Ishikawa (cell line): ENCODE measurements around the gene ABCD1.

Source experiments
- CEBPB ChIP-seq: IDR thresholded peaks from 2 replicates; pipeline ENCODE4 v1.6.1; 2012
- CREB1 ChIP-seq: IDR thresholded peaks from 2 replicates; pipeline ENCODE4 v1.6.1; 2012; ENCODE audit warnings: low read depth
- EGR1 ChIP-seq: IDR thresholded peaks from 2 replicates; pipeline ENCODE4 v1.6.1; 2012
- EP300 ChIP-seq: IDR thresholded peaks from 2 replicates; pipeline ENCODE4 v1.6.1; 2012; ENCODE audit warnings: borderline replicate concordance
- FOXM1 ChIP-seq: IDR thresholded peaks from 2 replicates; pipeline ENCODE4 v1.6.1; 2012; ENCODE audit warnings: low read depth, borderline replicate concordance
- MAX ChIP-seq: IDR thresholded peaks from 2 replicates; pipeline ENCODE4 v1.6.1; 2012
- NFIC ChIP-seq: IDR thresholded peaks from 2 replicates; pipeline ENCODE4 v1.6.1; 2012
- RAD21 ChIP-seq: IDR thresholded peaks from 2 replicates; pipeline ENCODE4 v1.6.1; 2012; ENCODE audit warnings: low read depth
- REST ChIP-seq: IDR thresholded peaks from 2 replicates; pipeline ENCODE4 v1.6.1; 2012; ENCODE audit warnings: low read depth, mild to moderate bottlenecking
- TAF1 ChIP-seq: IDR thresholded peaks from 2 replicates; pipeline ENCODE4 v1.6.1; 2012; ENCODE audit warnings: low read depth, mild to moderate bottlenecking
- TCF12 ChIP-seq: IDR thresholded peaks from 2 replicates; pipeline ENCODE4 v1.6.1; 2012; ENCODE audit warnings: low read depth
- TEAD4 ChIP-seq: IDR thresholded peaks from 2 replicates; pipeline ENCODE4 v1.6.1; 2012
- USF1 ChIP-seq: IDR thresholded peaks from 2 replicates; pipeline ENCODE4 v1.6.1; 2012
- YY1 ChIP-seq: IDR thresholded peaks from 2 replicates; pipeline ENCODE4 v1.6.1; 2012; ENCODE audit warnings: low read depth
- ZBTB7A ChIP-seq: IDR thresholded peaks from 2 replicates; pipeline ENCODE4 v1.6.1; 2012; ENCODE audit warnings: low read depth

The ABCD1 gene

GRCh38 chrX:153771415-153772315 lies 47.0 kb downstream of the ABCD1 start:
- TF ChIP-seq EP300 (no peak), FOXM1 (no peak), TAF1 (no peak), USF1 (no peak)

GRCh38 chrX:153772316-153773217 lies 47.9 kb downstream of the ABCD1 start:
- no peak for TF ChIP-seq TAF1
- TF ChIP-seq FOXM1 = no peak
- TF ChIP-seq ZBTB7A = no peak
- TF ChIP-seq RAD21 = no peak
- TF ChIP-seq EP300 = no peak
- no peak for TF ChIP-seq CEBPB
- no peak for TF ChIP-seq REST
- TF ChIP-seq CREB1 = no peak
- TF ChIP-seq YY1 = no peak
- no peak for TF ChIP-seq TCF12

- no peak for TF ChIP-seq MAX
- TF ChIP-seq RAD21 = no peak
- no peak for TF ChIP-seq TEAD4
- TF ChIP-seq TAF1 = no peak
- TF ChIP-seq USF1 = no peak
- no peak for TF ChIP-seq CEBPB
- TF ChIP-seq ZBTB7A = no peak
- no peak for TF ChIP-seq YY1
- no peak for TF ChIP-seq REST
- TF ChIP-seq EP300 = no peak
- no peak for TF ChIP-seq EGR1
- no peak for TF ChIP-seq FOXM1
- no peak for TF ChIP-seq TCF12
- TF ChIP-seq CREB1 = no peak
- TF ChIP-seq NFIC = no peak
These were observed 48.6 kb downstream of the ABCD1 start for GRCh38 chrX:153773218-153773611.

- TF ChIP-seq TEAD4 (no peak), EGR1 (no peak), CREB1 (no peak), ZBTB7A (no peak), NFIC (no peak), RAD21 (no peak), EP300 (no peak), MAX (no peak), REST (no peak)
These were observed 49.3 kb downstream of the ABCD1 start for GRCh38 chrX:153773741-153774575.
